Uterus (tissue), 4 donors: ENCODE measurements around the gene NEB. TPM values are rescaled to one million over a fixed set of nuclear protein-coding genes. Genes with fewer than 3 reads are reported as not detected.

Source experiments
- DNase-seq, 2 donors: peaks; one replicate each; pipeline ENCODE4 v3.0.0-alpha.2; 2019 to 2020
- H3K27ac ChIP-seq, 2 donors: fragments of 200-600 bp; sonication (generic); 1 replicate in 1 of 2; 2 replicates in 1 of 2; pipeline ENCODE4 v1.5.1; 2016 to 2018
- H3K27me3 ChIP-seq, 2 donors: fragments of 200-600 bp; sonication (generic); one replicate each; pipeline ENCODE4 v1.5.1; 2018 to 2019; ENCODE audit warnings: control low read depth in 1 of 2
- H3K36me3 ChIP-seq, 2 donors: fragments of 200-600 bp; sonication (generic); one replicate each; pipeline ENCODE4 v1.5.1; 2019; ENCODE audit warnings: control low read depth in 1 of 2
- H3K4me1 ChIP-seq, 2 donors: fragments of 200-600 bp; sonication (generic); one replicate each; pipeline ENCODE4 v1.5.1; 2018 to 2019; ENCODE audit warnings: control low read depth in 1 of 2
- H3K4me3 ChIP-seq, 2 donors: fragments of 200-600 bp; sonication (generic); 1 replicate in 1 of 2; 2 replicates in 1 of 2; pipeline ENCODE4 v1.5.1; 2018 to 2019; ENCODE audit warnings: mild to moderate bottlenecking in 1 of 2
- H3K9me3 ChIP-seq, 2 donors: fragments of 200-600 bp; sonication (generic); one replicate each; pipeline ENCODE4 v1.5.1; 2019; ENCODE audit warnings: control low read depth in 1 of 2
- CTCF ChIP-seq, 4 experiments: fragments of 200-600 bp in 2 of 4; fragments of 450-650 bp in 2 of 4; sonication (generic) in 2 of 4; IDR thresholded peaks; one replicate each; pipeline ENCODE4 v1.5.1; 2016 to 2019; ENCODE audit warnings: antibody characterized with exemption in 4 of 4, mild to moderate bottlenecking in 2 of 4, moderate library complexity in 1 of 4
- POLR2A ChIP-seq, 2 donors: fragments of 450-650 bp; IDR thresholded peaks; one replicate each; pipeline ENCODE4 v1.6.1; 2016; ENCODE audit warnings: antibody characterized with exemption in 2 of 2, mild to moderate bottlenecking in 1 of 2, moderate library complexity in 1 of 2
- intact Hi-C: fragments of 100-400 bp; cut with DNase I; formaldehyde crosslinking; loops from one replicate; pipeline ENCODE4 v1.15.1; 2023; ENCODE audit warnings: low total_unique reads
- total RNA-seq, 4 donors: library from RNA; depleted of rRNA in 3 of 4; stranded (reverse); fragments of >200 nt in 3 of 4; gene quantifications; one replicate each; pipeline versions ENCODE4 v1.1.0 to v1.2.4, GENCODE V29; 2014 to 2023
- donor health status: DM: yes; HTN: yes; CAD: no.

The NEB gene
- total RNA-seq, 4 donors from 2014 or later: under 0.01 to 2.2 (median 0.84) TPM

DNA sequence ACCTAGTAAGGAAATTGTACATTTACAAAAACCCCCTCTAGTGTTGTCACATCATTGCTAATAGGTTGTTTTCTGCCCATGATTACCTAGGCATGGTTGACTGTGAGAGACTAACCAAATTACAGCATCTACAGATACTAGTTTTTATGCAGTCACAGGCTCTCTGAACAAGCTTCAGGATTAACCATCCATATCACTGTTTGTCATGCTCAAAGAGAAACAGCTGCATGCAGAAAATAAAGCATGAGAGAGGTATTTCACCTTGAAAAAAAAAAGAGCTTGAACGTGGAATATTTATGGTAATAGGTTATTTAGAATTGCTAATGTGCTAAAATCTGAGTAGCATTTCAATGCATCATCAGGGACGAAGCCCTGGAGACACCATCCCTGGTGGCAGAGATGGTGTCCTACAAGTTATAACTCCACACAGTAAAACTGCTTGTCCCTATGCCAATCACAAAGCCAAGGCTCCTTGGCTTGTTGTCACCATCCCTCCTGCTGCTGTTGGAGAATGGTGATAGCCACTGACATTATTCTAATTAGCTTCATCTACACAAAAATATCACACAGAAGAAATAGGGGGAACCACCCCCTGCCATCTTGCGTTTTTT lies 5.4 kb downstream of the NEB start:
- H3K9me3 ChIP-seq: no peaks in the 10 kb centered on the region
- no peak for DNase-seq
- no peak for TF ChIP-seq CTCF (IDR thresholded peaks at IDR 0.05)
- no peak for TF ChIP-seq POLR2A (IDR thresholded peaks at IDR 0.05)
- H3K4me1 ChIP-seq: no peaks in the 10 kb centered on the region
- intact Hi-C loops: no loop called here
- H3K4me3 ChIP-seq: no peak overlapping the region
- H3K27ac ChIP-seq: no peak overlapping the region
- no peaks in the 10 kb centered on the region for H3K36me3 ChIP-seq
- H3K27me3 ChIP-seq: no peaks in the 10 kb centered on the region

DNA sequence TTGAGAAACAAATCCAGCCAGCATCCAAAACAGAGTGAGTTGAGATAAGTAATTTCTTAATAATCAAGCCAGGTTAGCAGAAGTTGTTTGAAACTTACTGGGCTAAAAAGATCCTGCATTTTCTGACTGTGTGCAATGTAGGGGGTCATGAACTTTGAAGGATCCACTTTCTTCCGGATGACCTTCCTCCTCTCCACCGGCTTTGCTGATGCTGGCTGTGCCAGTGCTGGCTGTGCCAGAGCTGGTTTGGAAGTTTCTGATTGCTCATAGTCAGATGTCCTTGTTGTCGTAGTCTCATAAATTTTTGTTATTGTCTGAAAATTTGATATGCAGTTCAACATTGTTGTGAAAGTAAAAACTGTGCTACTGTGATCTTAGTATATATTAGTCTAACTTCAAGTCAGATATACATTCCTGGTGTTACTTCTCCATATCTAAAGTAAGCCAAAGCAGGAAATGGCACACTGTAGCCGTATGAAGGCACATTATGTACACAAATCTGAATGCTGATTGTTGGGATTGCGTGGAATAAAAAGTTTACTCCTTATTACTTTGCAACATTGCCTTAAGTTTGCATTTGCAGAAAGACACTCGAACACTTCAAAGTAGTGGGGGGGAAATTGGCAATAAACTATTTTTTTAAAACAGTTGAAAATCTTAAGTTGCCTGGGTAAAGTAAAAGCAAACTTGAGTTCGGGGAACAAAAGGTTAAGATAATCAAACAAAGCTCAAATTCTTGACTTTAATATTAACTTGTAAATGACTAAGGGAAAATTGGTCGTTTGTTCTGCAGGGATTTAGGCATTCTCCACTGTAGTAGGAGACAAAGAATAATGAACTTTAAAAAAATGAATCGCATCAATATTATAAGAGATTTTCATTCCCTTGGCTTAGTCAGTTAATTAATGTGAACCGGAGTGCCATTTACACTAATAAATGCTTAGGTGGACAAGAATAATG lies 6.4 kb downstream of the NEB start:
- Histone ChIP-seq H3K27ac (no peak overlapping the region), H3K27me3 (no peaks in the 10 kb centered on the region), H3K4me1 (no peaks in the 10 kb centered on the region), H3K9me3 (no peaks in the 10 kb centered on the region), H3K36me3 (no peaks in the 10 kb centered on the region), H3K4me3 (no peak overlapping the region)
- no peak for DNase-seq
- no peak for TF ChIP-seq POLR2A (IDR thresholded peaks at IDR 0.05)
- TF ChIP-seq CTCF (IDR thresholded peaks at IDR 0.05): no peak
- intact Hi-C loops: no loop called here

- no peak overlapping the region for H3K27ac ChIP-seq
- TF ChIP-seq POLR2A (IDR thresholded peaks at IDR 0.05): no peak
- no peaks in the 10 kb centered on the region for H3K36me3 ChIP-seq
- intact Hi-C loops: no loop called here
- H3K4me1 ChIP-seq: no peaks in the 10 kb centered on the region
- no peak for DNase-seq
- H3K9me3 ChIP-seq: no peaks in the 10 kb centered on the region
- no peak overlapping the region for H3K4me3 ChIP-seq
- H3K27me3 ChIP-seq: no peaks in the 10 kb centered on the region
These were observed 13.1 kb downstream of the NEB start for GRCh38 chr2:151721161-151721560.

GRCh38 chr2:151720521-151720920 lies 13.8 kb downstream of the NEB start:
- no peak for TF ChIP-seq CTCF (IDR thresholded peaks at IDR 0.05)
- TF ChIP-seq POLR2A (IDR thresholded peaks at IDR 0.05): no peak
- H3K27me3 ChIP-seq: no peaks in the 10 kb centered on the region

DNA sequence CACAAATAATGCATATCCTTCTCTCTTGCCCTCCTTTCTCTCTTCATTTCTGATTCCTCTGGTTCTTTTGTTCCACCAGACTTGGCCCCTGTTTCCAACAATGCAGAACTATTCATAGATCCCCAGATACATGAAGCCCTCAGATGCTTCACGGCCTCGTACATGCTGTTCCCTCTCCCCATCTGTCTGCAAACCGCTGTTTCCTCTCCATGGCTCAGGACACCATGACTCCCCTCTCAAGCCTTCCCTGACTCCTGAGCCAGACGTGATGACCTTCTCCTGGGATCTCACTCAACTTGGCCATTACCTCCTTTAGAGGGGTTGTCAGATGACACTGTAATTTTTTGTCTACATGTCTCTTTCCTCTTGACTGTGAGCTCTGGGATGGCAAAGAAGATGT lies 15.5 kb downstream of the NEB start:
- Histone ChIP-seq H3K27ac (no peak overlapping the region), H3K9me3 (no peaks in the 10 kb centered on the region), H3K4me1 (no peaks in the 10 kb centered on the region), H3K36me3 (no peaks in the 10 kb centered on the region), H3K4me3 (no peak overlapping the region), H3K27me3 (no peaks in the 10 kb centered on the region)
- no peak for DNase-seq
- TF ChIP-seq POLR2A (IDR thresholded peaks at IDR 0.05) (no peak), CTCF (IDR thresholded peaks at IDR 0.05) (no peak)
- intact Hi-C loops: no loop called here

More at GRCh38 chr2:151720521-151720920, 13.8 kb downstream of the NEB start:
- Histone ChIP-seq H3K36me3 (no peaks in the 10 kb centered on the region), H3K27ac (no peak overlapping the region), H3K9me3 (no peaks in the 10 kb centered on the region), H3K4me3 (no peak overlapping the region), H3K4me1 (no peaks in the 10 kb centered on the region)
- intact Hi-C loops: no loop called here
- no peak for DNase-seq
